PC-9 (cell line): Measurements from ENCODE around the gene GEN1. TPM values are rescaled to one million over a fixed set of nuclear protein-coding genes. Genes with fewer than 3 reads are reported as not detected.

Source experiments
- BruUV-seq: library from RNA; stranded (reverse); fragments of 400-500 nt; replicated peaks from 2 replicates; lab custom pipeline; 2021; lab: Mats Ljungman, UMichigan
- CTCF ChIA-PET: fragments of 300-600 bp; sonication (Branson Sonifier 250); formaldehyde crosslinking; loops from one replicate; lab custom pipeline; 2022; ENCODE audit warnings: antibody characterized with exemption; lab: Charles Lee
- POLR2A ChIA-PET: fragments of 300-600 bp; sonication (Branson Sonifier 250); formaldehyde crosslinking; loops from one replicate; lab custom pipeline; 2022; ENCODE audit warnings: antibody characterized with exemption; ENCODE audit not compliant: unreplicated experiment; lab: Charles Lee
- DNase-seq, 2 experiments: peaks; one replicate each; pipeline versions ENCODE4 v3.0.0 to v3.0.0-alpha.2; 2015 to 2022; ENCODE audit warnings: mixed read lengths in 1 of 2
- H2AFZ ChIP-seq: fragments of 200-600 bp; sonication (generic); 2 replicates; pipeline ENCODE4 v1.8.1; 2017; ENCODE audit warnings: antibody characterized with exemption
- H3F3A ChIP-seq: fragments of 200-600 bp; sonication (generic); 2 replicates; pipeline ENCODE4 v1.8.1; 2017; ENCODE audit warnings: antibody characterized with exemption, mild to moderate bottlenecking, low read depth; ENCODE audit not compliant: insufficient read depth
- H3K27ac ChIP-seq: fragments of 200-600 bp; sonication (generic); 2 replicates; pipeline ENCODE4 v1.6.1; 2016; ENCODE audit warnings: mixed run types
- H3K27me3 ChIP-seq: fragments of 200-600 bp; sonication (generic); 2 replicates; pipeline ENCODE4 v1.6.1; 2016; ENCODE audit warnings: low read depth, mixed run types; ENCODE audit not compliant: insufficient read depth
- H3K36me3 ChIP-seq: fragments of 200-600 bp; sonication (generic); 2 replicates; pipeline ENCODE4 v1.6.1; 2016; ENCODE audit warnings: low read depth, mixed run types
- H3K4me1 ChIP-seq: fragments of 200-600 bp; sonication (generic); replicated peaks from 2 replicates; pipeline ENCODE4 v1.6.1; 2016; ENCODE audit warnings: mixed run types; ENCODE audit not compliant: insufficient read depth
- H3K4me2 ChIP-seq: fragments of 200-600 bp; sonication (generic); 2 replicates; pipeline ENCODE4 v1.6.1; 2017; ENCODE audit warnings: mixed run types
- H3K4me3 ChIP-seq: fragments of 200-600 bp; sonication (generic); 2 replicates; pipeline ENCODE4 v1.6.1; 2016; ENCODE audit warnings: mixed run types
- H3K79me2 ChIP-seq: fragments of 200-600 bp; sonication (generic); 2 replicates; pipeline ENCODE4 v1.6.1; 2017; ENCODE audit warnings: low read depth, mixed run types
- H3K9me2 ChIP-seq: fragments of 200-600 bp; sonication (generic); 2 replicates; pipeline ENCODE4 v1.8.1; 2017; ENCODE audit warnings: mild to moderate bottlenecking; ENCODE audit not compliant: insufficient read depth
- H3K9me3 ChIP-seq: fragments of 200-600 bp; sonication (generic); 2 replicates; pipeline ENCODE4 v1.8.1; 2016; ENCODE audit warnings: low read depth; ENCODE audit not compliant: insufficient read depth
- H4K20me1 ChIP-seq: fragments of 200-600 bp; sonication (generic); 2 replicates; pipeline ENCODE4 v1.8.1; 2017; ENCODE audit not compliant: insufficient read depth
- EZH2 ChIP-seq: fragments of 200-600 bp; sonication (generic); IDR thresholded peaks from 2 replicates; pipeline ENCODE4 v1.8.0; 2017; ENCODE audit warnings: antibody characterized with exemption, low read depth
- intact Hi-C: fragments of 100-400 bp; cut with micrococcal nuclease; formaldehyde crosslinking; loops from one replicate; pipeline ENCODE4 v1.10.0; 2022; ENCODE audit not compliant: unreplicated experiment
- total RNA-seq: library from RNA; stranded (reverse); gene quantifications from 2 replicates; pipeline ENCODE4 v1.2.3, GENCODE V29; 2021
- TF ChIP-seq, protein P1 (sequence below): fragments of 200-600 bp; sonication (generic); conservative IDR thresholded peaks from 2 replicates; pipeline ENCODE4 v1.6.1; 2017; ENCODE audit warnings: mixed run types, antibody characterized with exemption, mild to moderate bottlenecking, moderate library complexity

GEN1 gene
- total RNA-seq, 1 experiment from 2014 or later: 28.3 TPM

DNA sequence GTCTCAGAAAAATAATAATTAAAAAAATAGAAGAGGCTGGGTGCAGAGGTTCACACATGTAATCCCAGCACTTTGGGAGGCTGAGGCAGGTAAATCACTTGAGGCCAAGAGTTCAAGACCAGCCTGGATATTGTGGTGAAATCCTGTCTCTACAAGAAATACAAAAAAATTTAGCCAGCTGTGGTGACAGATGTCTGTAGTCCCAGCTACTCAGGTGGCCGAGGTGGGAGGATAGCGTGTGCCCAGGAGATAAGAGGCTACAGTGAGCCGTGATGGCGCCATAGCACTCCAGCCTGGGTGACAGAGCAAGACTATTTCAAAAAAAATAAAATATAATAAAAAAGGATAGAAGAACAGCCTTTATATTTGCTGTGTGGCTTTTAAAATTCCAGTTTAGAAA is 36.3 kb upstream of the GEN1 start:
- H3K9me2 ChIP-seq: no peaks in the 10 kb centered on the region
- ChIA-PET POLR2A (no interaction called here), CTCF (interaction anchor here (0.6 kb wide), 1 partner anchor 26 kb away, joined by 3 read pairs; no protein-coding TSS in a partner anchor)
- H3K4me2 ChIP-seq: no peak overlapping the region
- H3K4me1 ChIP-seq: no peaks in the 10 kb centered on the region
- H3K9me3 ChIP-seq: no peaks in the 10 kb centered on the region
- no peaks in the 10 kb centered on the region for H4K20me1 ChIP-seq
- TF ChIP-seq, protein P1, sequence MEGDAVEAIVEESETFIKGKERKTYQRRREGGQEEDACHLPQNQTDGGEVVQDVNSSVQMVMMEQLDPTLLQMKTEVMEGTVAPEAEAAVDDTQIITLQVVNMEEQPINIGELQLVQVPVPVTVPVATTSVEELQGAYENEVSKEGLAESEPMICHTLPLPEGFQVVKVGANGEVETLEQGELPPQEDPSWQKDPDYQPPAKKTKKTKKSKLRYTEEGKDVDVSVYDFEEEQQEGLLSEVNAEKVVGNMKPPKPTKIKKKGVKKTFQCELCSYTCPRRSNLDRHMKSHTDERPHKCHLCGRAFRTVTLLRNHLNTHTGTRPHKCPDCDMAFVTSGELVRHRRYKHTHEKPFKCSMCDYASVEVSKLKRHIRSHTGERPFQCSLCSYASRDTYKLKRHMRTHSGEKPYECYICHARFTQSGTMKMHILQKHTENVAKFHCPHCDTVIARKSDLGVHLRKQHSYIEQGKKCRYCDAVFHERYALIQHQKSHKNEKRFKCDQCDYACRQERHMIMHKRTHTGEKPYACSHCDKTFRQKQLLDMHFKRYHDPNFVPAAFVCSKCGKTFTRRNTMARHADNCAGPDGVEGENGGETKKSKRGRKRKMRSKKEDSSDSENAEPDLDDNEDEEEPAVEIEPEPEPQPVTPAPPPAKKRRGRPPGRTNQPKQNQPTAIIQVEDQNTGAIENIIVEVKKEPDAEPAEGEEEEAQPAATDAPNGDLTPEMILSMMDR: no peak
- no peak for TF ChIP-seq EZH2
- DNase-seq: no peak
- H3F3A ChIP-seq: no peaks in the 10 kb centered on the region; the same call in 1 of the 2 replicates
- H3K27me3 ChIP-seq: no peaks in the 10 kb centered on the region
- no peak overlapping the region for H3K4me3 ChIP-seq
- no peaks in the 10 kb centered on the region for H3K79me2 ChIP-seq
- BruUV-seq: no TSS peak
- peaks cover 12% of the 10 kb centered on the region; the same call in 1 of the 2 replicates for H3K36me3 ChIP-seq
- no peak overlapping the region for H2AFZ ChIP-seq
- no peak overlapping the region for H3K27ac ChIP-seq
- intact Hi-C loops: no loop called here

DNA sequence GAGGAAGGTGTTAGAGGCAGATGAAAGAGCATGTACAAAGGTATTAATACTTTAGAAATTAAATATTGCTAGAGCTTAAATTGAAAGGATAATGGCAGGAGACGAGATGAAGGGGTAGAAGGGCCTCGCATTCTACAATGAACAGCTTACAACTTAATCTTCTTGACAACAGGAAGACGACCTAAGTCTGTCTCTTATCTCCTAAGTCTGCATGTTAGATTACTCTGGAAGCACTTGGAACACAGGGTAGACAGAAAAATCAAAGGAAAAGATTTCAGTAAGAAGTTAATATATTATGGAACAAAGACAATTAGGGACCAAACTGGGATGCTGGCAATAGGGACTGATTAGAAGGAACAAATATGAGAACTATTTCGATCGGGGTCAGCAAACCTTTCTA is 35.2 kb upstream of the GEN1 start:
- Histone ChIP-seq H3K4me3 (no peak overlapping the region), H3K4me2 (no peak overlapping the region), H3K27me3 (no peaks in the 10 kb centered on the region), H3K9me3 (no peaks in the 10 kb centered on the region), H3F3A (no peaks in the 10 kb centered on the region; the same call in 1 of the 2 replicates), H3K4me1 (no peaks in the 10 kb centered on the region), H3K9me2 (no peaks in the 10 kb centered on the region), H3K36me3 (peaks cover 20% of the 10 kb centered on the region), H4K20me1 (no peaks in the 10 kb centered on the region), H2AFZ (no peak overlapping the region), H3K27ac (no peak overlapping the region), H3K79me2 (no peaks in the 10 kb centered on the region)
- DNase-seq: no peak
- no TSS peak for BruUV-seq
- intact Hi-C loops: no loop called here
- CTCF ChIA-PET: no interaction called here
- POLR2A ChIA-PET: no interaction called here
- TF ChIP-seq EZH2: no peak
- TF ChIP-seq, protein P1: no peak

- intact Hi-C loops: loop anchor here (1.0 kb wide), 1 partner anchor 659 kb away; no protein-coding TSS in a partner anchor
- Histone ChIP-seq H3K27me3 (no peaks in the 10 kb centered on the region), H3K4me1 (no peaks in the 10 kb centered on the region), H3K36me3 (peaks cover 21% of the 10 kb centered on the region), H3K9me3 (no peaks in the 10 kb centered on the region), H3K79me2 (no peaks in the 10 kb centered on the region), H3K27ac (no peak overlapping the region), H4K20me1 (no peaks in the 10 kb centered on the region), H3F3A (no peaks in the 10 kb centered on the region; the same call in 1 of the 2 replicates), H3K9me2 (no peaks in the 10 kb centered on the region), H2AFZ (no peak overlapping the region), H3K4me2 (no peak overlapping the region), H3K4me3 (no peak overlapping the region)
- ChIA-PET CTCF (no interaction called here), POLR2A (no interaction called here)
- TF ChIP-seq, protein P1: peak; percentile 90
- TF ChIP-seq EZH2: no peak
- no peak for DNase-seq
- no TSS peak for BruUV-seq
Measured at GRCh38 chr2:17719562-17720371, 34.2 kb upstream of the GEN1 start.
